BE2C (cell line): Measurements from ENCODE around the gene RBM39.

Source experiments
- DNase-seq: peaks from one replicate; pipeline ENCODE4 v3.0.0-alpha.2; 2020
- H3K27me3 ChIP-seq: fragments of 250-450 bp; sonication (Bioruptor Pico); 2 replicates; pipeline ENCODE4 v1.5.1; 2020; ENCODE audit warnings: mild to moderate bottlenecking
- H3K36me3 ChIP-seq: fragments of 250-450 bp; sonication (Bioruptor Pico); 2 replicates; pipeline ENCODE4 v1.5.1; 2020; ENCODE audit warnings: mild to moderate bottlenecking
- H3K4me1 ChIP-seq: fragments of 250-450 bp; sonication (Bioruptor Pico); 2 replicates; pipeline ENCODE4 v1.5.1; 2020
- H3K4me3 ChIP-seq: 2 replicates; pipeline ENCODE4 v1.5.1; 2011; ENCODE audit warnings: low read depth, low read length
- H3K9me3 ChIP-seq: fragments of 250-450 bp; sonication (Bioruptor Pico); 2 replicates; pipeline ENCODE4 v1.5.1; 2020
- TF ChIP-seq, protein P1 (sequence below): IDR thresholded peaks from 2 replicates; pipeline ENCODE4 v1.5.1; 2012; ENCODE audit warnings: mild to moderate bottlenecking, low read depth, low read length

Gene RBM39

DNA sequence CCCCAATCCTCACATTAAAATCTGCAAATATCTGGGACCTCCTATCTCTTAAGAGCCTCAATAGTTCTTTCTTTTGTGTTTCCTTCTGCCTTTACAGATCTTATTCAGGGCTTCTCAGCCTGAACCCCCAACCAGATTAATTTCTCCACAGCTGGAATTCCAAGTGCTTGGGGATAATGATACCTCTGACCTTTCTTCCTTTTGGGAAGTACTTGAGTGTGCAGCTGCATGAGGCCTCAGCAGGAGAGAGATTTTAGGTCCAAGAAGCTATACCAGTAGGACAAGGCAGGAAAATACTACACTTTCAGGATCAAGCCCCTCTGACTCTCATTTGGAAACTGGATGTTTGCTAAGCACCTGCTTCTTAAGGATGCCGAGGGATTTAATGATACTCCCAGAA lies 32.3 kb upstream of the RBM39 start:
- Histone ChIP-seq H3K4me3 (no peak overlapping the region), H3K9me3 (peaks cover 7% of the 10 kb centered on the region), H3K27me3 (no peaks in the 10 kb centered on the region), H3K4me1 (peaks cover 20% of the 10 kb centered on the region), H3K36me3 (peaks cover 6% of the 10 kb centered on the region)
- no peak for DNase-seq
- TF ChIP-seq, protein P1, sequence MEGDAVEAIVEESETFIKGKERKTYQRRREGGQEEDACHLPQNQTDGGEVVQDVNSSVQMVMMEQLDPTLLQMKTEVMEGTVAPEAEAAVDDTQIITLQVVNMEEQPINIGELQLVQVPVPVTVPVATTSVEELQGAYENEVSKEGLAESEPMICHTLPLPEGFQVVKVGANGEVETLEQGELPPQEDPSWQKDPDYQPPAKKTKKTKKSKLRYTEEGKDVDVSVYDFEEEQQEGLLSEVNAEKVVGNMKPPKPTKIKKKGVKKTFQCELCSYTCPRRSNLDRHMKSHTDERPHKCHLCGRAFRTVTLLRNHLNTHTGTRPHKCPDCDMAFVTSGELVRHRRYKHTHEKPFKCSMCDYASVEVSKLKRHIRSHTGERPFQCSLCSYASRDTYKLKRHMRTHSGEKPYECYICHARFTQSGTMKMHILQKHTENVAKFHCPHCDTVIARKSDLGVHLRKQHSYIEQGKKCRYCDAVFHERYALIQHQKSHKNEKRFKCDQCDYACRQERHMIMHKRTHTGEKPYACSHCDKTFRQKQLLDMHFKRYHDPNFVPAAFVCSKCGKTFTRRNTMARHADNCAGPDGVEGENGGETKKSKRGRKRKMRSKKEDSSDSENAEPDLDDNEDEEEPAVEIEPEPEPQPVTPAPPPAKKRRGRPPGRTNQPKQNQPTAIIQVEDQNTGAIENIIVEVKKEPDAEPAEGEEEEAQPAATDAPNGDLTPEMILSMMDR, result no peak

DNA sequence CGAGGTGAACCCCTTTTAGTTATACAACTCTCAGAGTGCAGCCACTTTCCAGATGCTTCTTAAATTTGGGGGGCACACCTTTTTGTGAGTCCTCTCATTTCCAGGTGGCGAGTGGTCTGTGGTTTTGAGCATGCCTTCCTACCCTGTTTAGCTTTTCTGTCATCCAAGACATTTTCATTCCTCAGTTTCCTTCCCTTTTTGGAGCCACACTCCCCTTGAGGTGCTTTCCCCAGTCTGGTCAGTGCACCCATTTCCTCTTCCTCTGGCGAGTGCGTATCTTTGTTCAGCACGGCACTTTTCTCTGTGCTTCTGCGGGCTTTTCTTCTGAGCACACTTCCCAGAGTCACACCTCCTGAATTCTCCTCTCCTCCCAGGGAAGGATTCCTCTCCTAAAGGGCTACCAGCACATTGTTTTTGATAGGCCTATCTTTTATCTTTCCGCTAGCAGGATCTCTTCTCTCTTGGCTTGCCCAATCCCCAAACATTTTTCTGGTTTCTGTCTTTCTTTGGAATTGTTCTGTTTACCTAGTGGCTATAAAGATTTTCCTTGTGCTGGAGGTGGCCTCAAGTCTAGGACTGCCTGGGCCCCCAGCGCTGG lies 31.2 kb upstream of the RBM39 start:
- H3K4me3 ChIP-seq, result peak overlapping the region; percentile 83
- no peak for DNase-seq
- peaks cover 2% of the 10 kb centered on the region; the same call in 1 of the 2 replicates for H3K36me3 ChIP-seq
- TF ChIP-seq, protein P1, result no peak
- peaks cover 24% of the 10 kb centered on the region for H3K4me1 ChIP-seq
- H3K9me3 ChIP-seq, result peaks cover 7% of the 10 kb centered on the region
- no peaks in the 10 kb centered on the region for H3K27me3 ChIP-seq

DNA sequence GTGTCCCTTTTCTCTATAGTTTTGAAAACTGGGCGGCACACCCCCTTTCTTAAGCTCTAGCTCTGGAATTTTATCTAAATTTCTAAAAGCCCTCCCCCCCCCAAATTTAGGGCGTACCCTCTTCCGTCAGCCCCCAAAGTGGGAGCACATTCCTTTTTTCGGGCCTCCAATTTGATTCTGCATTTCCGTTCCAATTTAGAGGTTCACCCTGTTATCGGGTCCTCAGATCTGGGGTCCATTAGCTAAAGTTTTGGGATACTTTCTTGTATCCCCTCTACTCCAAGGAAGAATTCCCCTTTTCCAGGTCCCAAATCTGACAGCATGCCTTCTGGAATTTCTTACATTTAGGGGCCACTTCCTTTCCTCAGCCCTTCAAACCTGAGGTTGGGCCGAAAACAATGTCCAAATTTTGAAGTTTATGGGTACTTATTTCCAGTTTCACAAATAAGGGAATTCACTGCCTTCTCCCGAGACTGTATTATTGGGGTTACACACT lies 30.6 kb upstream of the RBM39 start:
- Histone ChIP-seq H3K4me1 (peaks cover 24% of the 10 kb centered on the region), H3K9me3 (peaks cover 7% of the 10 kb centered on the region), H3K27me3 (no peaks in the 10 kb centered on the region), H3K4me3 (peak overlapping the region; percentile 83), H3K36me3 (peaks cover 2% of the 10 kb centered on the region; the same call in 1 of the 2 replicates)
- TF ChIP-seq, protein P1, result no peak
- DNase-seq, result no peak

DNA sequence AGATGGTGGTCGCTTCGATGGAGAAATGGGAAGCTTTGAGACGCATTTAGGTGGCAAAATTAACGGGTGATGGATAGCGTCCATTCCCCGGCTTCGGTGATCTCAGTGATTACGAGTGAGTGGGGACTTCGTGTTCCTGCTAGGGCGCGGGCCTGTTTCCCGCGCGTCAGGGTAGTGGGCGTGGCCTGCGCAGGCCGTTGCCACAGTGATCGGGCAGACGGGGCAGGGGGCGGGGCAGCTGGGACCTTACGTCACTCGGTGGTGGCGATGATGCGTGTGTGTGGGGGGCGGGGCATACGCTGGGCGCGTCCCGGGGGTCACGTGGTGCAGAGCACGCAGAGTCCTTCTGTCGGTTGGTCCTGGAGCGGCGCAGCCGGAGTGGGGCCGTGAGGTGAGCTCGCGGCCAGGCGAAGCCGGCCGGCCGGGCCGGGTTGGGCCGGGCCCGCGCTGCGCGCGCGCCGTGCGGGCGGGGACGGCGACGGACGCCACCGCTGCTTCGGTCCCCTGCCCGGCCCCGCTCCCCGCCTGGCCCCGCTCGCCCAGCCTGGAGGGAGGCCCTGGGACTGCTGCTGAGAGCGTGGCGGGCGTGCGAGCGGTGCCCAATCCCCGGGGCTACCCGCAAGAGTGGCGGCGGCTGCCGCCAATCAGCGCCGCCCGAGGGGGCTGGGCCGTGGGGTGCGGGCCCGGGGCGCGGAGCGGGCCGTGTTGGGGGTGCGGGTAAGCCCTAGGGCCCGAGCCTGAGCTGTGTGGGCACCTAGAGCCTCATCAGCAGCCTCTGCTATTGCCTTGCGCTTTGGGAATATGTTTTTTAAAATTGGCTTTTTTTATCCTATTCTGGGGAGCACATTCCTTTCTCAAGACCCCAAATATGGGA lies 29.9 kb upstream of the RBM39 start, which contains the start of gene PHF20:
Gene PHF20, plus strand, starts transcription at position 327 of the 874 bp plus-strand sequence. CDS start 29,508 bp downstream, outside the sequence.
- Histone ChIP-seq H3K9me3 (peaks cover 7% of the 10 kb centered on the region), H3K36me3 (peaks cover 2% of the 10 kb centered on the region; the same call in 1 of the 2 replicates), H3K4me3 (peak within 1 kb of the TSS; percentile 83), H3K27me3 (no peaks in the 10 kb centered on the region), H3K4me1 (peaks cover 20% of the 10 kb centered on the region)
- DNase-seq, result peak; percentile 100
- TF ChIP-seq, protein P1, result no peak

DNA sequence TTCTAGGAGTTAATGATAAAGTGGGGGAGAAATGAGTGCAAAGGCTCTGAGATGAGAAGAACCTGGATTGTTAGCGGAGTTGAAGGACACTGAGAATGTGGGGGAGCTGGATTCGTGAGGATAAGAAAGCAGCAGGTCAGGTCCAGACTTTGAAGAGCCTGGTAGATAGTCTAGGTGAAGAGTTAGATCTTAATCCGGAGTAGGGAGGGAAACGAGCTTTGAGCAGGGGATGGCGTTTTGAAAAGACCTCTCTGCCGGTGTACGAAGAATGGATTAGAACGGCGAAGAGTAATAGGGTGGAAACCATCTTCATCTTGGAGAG lies 29.3 kb upstream of the RBM39 start:
- TF ChIP-seq, protein P1, result no peak
- Histone ChIP-seq H3K4me3 (no peak overlapping the region), H3K4me1 (peaks cover 14% of the 10 kb centered on the region; the same call in 1 of the 2 replicates)

More for the DNA sequence above, 29.3 kb upstream of the RBM39 start:
- Histone ChIP-seq H3K27me3 (no peaks in the 10 kb centered on the region), H3K36me3 (peaks cover 2% of the 10 kb centered on the region; the same call in 1 of the 2 replicates), H3K9me3 (peaks cover 7% of the 10 kb centered on the region)
- DNase-seq, result no peak
